Measurements from ENCODE around the gene CDX2. TPM values are rescaled to one million over a fixed set of nuclear protein-coding genes. Genes with fewer than 3 reads are reported as not detected.

CDX2 gene
- polyA plus RNA-seq, 1 donor from 2014 or later: not detected

- no peak overlapping the region for H3K4me2 ChIP-seq (ENCODE audit: low read length)
- no peaks in the 10 kb centered on the region for H3K36me3 ChIP-seq (ENCODE audit: insufficient read depth, low read length)
Observed at GRCh38 chr13:27918918-27919658, 50.0 kb downstream of the CDX2 start.

DNA sequence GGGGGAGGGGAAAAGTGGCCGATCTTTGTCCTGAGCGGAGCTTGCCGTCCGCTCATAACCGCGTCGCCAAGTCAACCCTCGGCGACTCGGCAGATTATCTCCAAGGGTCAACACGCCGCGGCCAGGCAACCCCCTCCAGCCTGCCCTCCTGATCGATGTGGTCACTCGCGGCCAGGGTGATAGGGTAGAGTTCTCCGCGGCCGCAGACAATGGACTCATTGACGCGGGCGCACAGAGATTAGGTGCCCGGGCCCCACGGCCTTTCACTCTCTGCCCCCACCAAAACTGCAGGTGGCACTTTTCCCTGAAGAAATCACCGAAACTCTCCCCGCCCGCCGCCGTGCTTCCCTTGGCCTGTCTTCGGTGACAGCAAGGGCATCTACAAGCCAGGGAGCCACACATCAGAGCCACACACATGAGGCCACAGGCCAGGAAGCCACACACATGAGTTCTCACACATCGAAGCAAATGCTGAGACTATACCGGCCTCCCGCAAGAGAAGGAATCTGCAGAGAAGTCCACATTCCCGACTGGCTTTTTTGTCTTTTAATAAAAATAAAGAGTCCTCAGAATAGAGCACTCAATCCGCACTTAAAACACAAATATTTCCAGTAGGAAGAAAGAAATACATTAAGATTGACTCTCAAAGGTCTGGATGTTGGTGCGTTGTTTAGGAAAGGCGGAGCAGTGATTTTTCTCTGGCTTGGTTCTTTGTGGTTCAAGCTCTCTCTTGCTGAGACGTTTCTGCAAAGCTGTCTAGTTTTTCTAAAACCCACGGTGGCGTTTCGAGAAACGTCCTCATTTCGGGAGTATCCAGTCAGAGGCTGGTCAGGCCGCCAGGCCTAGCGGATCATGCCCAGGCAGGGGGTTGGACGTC lies 50.8 kb downstream of the CDX2 start:
- TF ChIP-seq RAD21 (conservative IDR thresholded peaks at IDR 0.05) (no peak), EZH2 (IDR thresholded peaks at IDR 0.05; ENCODE audit: borderline replicate concordance, insufficient read depth, low read length, poor library complexity, severe bottlenecking) (peak; percentile 18)
- Histone ChIP-seq H3K27ac (ENCODE audit: low read length) (no peak overlapping the region), H4K20me1 (ENCODE audit: insufficient read depth) (no peaks in the 10 kb centered on the region), H3F3A (ENCODE audit: insufficient read depth, low read length, poor library complexity, severe bottlenecking) (no peaks in the 10 kb centered on the region), H3K36me3 (ENCODE audit: insufficient read depth, low read length) (no peaks in the 10 kb centered on the region), H2AFZ (ENCODE audit: low read depth, low read length) (no peak overlapping the region), H3K9me3 (ENCODE audit: low read length) (no peaks in the 10 kb centered on the region), H3K79me2 (replicated peaks; ENCODE audit: insufficient read depth, low read length) (no peaks in the 10 kb centered on the region), H3K9me2 (ENCODE audit: insufficient read depth, low read length) (no peaks in the 10 kb centered on the region), H3K27me3 (ENCODE audit: insufficient read depth, low read depth, low read length) (peaks cover 100% of the 10 kb centered on the region), H3K9ac (ENCODE audit: low read length) (no peak overlapping the region), H3K4me2 (ENCODE audit: low read length) (no peak overlapping the region), H3K4me3 (ENCODE audit: low read length) (no peak overlapping the region)

More at GRCh38 chr13:27918918-27919658, 50.0 kb downstream of the CDX2 start:
- TF ChIP-seq SMC3 (conservative IDR thresholded peaks at IDR 0.05; ENCODE audit: poor library complexity) (no peak), POLR2AphosphoS5 (IDR thresholded peaks at IDR 0.05) (peak; percentile 50)
- H3K9me3 ChIP-seq (ENCODE audit: low read length): no peaks in the 10 kb centered on the region
- no peak overlapping the region for H3K4me3 ChIP-seq (ENCODE audit: low read length)
- no peaks in the 10 kb centered on the region for H3F3A ChIP-seq (ENCODE audit: insufficient read depth, low read length, poor library complexity, severe bottlenecking)
- no peak overlapping the region for H2AFZ ChIP-seq (ENCODE audit: low read depth, low read length)
- peaks cover 100% of the 10 kb centered on the region for H3K27me3 ChIP-seq (ENCODE audit: insufficient read depth, low read depth, low read length)
- H3K9ac ChIP-seq (ENCODE audit: low read length): no peak overlapping the region
- no peak overlapping the region for H3K27ac ChIP-seq (ENCODE audit: low read length)
- no peaks in the 10 kb centered on the region for H4K20me1 ChIP-seq (ENCODE audit: insufficient read depth)
- no peaks in the 10 kb centered on the region for H3K79me2 ChIP-seq (replicated peaks; ENCODE audit: insufficient read depth, low read length)
- no peaks in the 10 kb centered on the region for H3K9me2 ChIP-seq (ENCODE audit: insufficient read depth, low read length)

DNA sequence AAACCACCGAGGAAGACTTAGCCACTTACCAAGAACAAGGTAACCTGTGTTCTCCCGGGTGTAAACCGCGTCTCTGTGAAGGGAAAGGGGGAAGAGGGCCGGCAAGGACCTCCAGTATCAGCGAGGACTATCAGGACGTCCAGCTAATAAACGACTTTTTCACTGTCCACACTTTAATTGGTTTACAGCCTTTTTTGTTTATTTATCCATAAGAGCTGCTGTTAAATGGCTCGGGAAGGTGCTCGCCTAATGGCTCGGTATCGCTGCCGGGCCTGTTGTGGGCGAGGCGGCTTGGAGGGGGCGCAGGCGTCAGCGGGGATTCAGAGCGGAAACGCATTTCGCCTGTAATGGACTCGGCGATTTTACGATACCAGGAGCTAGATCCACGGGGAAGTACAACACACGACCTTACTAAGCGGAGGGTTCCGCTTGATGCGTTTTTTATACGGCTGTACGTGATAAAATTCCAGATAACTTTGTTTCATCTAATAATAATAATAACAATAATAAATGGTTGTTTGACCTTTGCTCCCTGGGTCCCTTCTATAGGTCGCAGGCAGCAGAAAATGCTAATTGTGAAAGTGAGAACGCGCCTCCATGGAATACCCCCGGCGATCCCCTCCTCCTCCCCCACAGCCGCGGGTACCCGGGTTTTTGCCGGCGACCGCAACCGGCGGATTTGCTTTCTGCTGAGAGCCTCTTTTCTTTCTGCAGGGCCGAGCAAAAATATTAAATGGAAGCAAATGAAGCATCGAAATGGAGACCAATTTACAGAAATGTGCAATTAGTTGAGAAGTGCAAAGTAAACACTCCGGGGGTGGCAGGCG lies 51.8 kb downstream of the CDX2 start:
- Histone ChIP-seq H3K9ac (ENCODE audit: low read length) (no peak overlapping the region), H3K79me2 (replicated peaks; ENCODE audit: insufficient read depth, low read length) (no peaks in the 10 kb centered on the region), H3K4me2 (ENCODE audit: low read length) (no peak overlapping the region)

More for the DNA sequence above, 51.8 kb downstream of the CDX2 start:
- TF ChIP-seq POLR2AphosphoS5 (IDR thresholded peaks at IDR 0.05) (peak; percentile 59), TAF1 (IDR thresholded peaks at IDR 0.05; ENCODE audit: low read depth) (no peak), CTCF (IDR thresholded peaks at IDR 0.05; ENCODE audit: poor library complexity, severe bottlenecking) (no peak), EP300 (conservative IDR thresholded peaks at IDR 0.05; ENCODE audit: poor library complexity, severe bottlenecking) (no peak)
- H3K27me3 ChIP-seq (ENCODE audit: insufficient read depth, low read depth, low read length): peaks cover 100% of the 10 kb centered on the region
- no peaks in the 10 kb centered on the region for H3K9me2 ChIP-seq (ENCODE audit: insufficient read depth, low read length)
- no peak overlapping the region for H3K4me3 ChIP-seq (ENCODE audit: low read length)
- H3K36me3 ChIP-seq (ENCODE audit: insufficient read depth, low read length): no peaks in the 10 kb centered on the region
- no peaks in the 10 kb centered on the region for H3K9me3 ChIP-seq (ENCODE audit: low read length)
- no peaks in the 10 kb centered on the region for H4K20me1 ChIP-seq (ENCODE audit: insufficient read depth)
- no peak overlapping the region for H2AFZ ChIP-seq (ENCODE audit: low read depth, low read length)
- no peaks in the 10 kb centered on the region for H3F3A ChIP-seq (ENCODE audit: insufficient read depth, low read length, poor library complexity, severe bottlenecking)
- no peak overlapping the region for H3K27ac ChIP-seq (ENCODE audit: low read length)

Measured in neural cell (in vitro differentiated cells).